ENCODE results near the gene HS1BP3.

Gene HS1BP3

GRCh38 chr2:20631617-20632307 is 19.1 kb downstream of the HS1BP3 start:
- no peak for DNase-seq (ENCODE audit: low read depth in 2 of 2)

GRCh38 chr2:20630967-20631366 is 19.9 kb downstream of the HS1BP3 start:
- DNase-seq (ENCODE audit: low read depth in 2 of 2) = no peak

DNA sequence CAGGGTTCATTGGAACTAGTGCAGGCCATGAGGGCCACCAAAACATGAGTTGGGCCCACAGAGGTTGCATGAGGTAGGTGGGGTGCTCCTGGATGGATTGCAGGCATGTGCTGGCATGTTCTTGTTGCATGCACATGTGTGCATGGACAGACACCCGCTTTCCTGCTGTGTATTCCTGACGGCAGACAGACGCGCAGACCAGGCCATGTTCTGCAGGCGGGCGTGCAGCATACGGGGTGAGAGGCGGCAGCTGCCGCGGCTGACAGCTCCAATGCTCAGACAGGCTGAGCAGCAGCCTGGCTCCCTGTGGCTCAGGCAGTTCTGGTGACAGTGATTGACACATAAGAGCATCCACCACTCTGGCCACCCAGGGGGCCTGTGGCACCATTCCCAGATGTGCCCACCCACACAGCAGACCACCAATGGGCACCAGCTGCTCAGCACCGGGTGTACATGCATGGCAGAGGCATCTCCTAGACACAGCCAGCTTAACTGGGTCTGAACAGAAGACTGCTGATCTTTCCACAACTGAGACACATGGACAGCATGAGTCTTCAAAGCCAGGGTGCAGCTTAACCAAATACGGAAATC is 21.2 kb downstream of the HS1BP3 start:
- DNase-seq (ENCODE audit: low read depth in 2 of 2) = no peak

DNA sequence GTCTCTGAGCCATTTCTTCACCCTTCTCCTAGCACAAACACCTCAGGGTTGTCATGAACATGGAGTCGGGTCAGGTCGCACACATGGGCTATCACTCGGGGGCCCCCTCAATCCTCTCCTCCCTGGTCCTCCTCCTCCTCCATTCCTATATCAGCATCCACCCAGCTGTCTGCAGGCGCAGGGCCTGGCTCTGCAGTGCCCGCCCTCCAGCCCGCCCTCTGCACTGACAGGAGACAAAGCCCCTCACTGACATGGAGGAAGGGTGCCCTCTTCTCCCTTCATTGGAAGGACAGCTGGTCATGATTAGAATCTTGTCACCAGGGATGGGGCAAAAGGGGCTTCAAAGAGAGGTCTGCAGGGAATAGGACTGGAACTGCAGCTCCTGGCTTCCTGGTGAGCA is 21.7 kb downstream of the HS1BP3 start:
- no peak for DNase-seq (ENCODE audit: low read depth in 2 of 2)

GRCh38 chr2:20627712-20628380 is 23.1 kb downstream of the HS1BP3 start:
- no peak for DNase-seq (ENCODE audit: low read depth in 2 of 2)

- DNase-seq (ENCODE audit: low read depth in 2 of 2) = no peak
These were observed 24.0 kb downstream of the HS1BP3 start for GRCh38 chr2:20626698-20627513.

DNA sequence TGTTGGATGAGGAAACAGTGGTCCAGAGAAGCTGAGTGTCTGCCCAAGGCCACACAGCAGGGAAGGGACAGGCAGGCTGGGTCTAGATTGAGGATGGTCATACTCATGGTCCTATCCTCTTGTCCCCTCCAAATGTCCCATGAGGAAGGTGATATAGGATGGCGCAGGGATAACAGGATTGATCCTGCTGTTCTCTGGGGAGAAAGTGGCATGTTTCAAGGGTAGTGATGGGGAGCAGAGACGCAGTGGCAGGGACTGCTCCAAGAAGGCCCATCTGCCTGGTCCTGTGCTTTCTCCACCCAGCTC is 24.6 kb downstream of the HS1BP3 start:
- DNase-seq (ENCODE audit: low read depth in 2 of 2) = no peak

GRCh38 chr2:20625491-20626391 is 25.2 kb downstream of the HS1BP3 start:
- DNase-seq (ENCODE audit: low read depth in 2 of 2) = no peak

- DNase-seq (ENCODE audit: low read depth in 2 of 2) = no peak
These were observed 25.9 kb downstream of the HS1BP3 start for GRCh38 chr2:20624884-20625485.

DNA sequence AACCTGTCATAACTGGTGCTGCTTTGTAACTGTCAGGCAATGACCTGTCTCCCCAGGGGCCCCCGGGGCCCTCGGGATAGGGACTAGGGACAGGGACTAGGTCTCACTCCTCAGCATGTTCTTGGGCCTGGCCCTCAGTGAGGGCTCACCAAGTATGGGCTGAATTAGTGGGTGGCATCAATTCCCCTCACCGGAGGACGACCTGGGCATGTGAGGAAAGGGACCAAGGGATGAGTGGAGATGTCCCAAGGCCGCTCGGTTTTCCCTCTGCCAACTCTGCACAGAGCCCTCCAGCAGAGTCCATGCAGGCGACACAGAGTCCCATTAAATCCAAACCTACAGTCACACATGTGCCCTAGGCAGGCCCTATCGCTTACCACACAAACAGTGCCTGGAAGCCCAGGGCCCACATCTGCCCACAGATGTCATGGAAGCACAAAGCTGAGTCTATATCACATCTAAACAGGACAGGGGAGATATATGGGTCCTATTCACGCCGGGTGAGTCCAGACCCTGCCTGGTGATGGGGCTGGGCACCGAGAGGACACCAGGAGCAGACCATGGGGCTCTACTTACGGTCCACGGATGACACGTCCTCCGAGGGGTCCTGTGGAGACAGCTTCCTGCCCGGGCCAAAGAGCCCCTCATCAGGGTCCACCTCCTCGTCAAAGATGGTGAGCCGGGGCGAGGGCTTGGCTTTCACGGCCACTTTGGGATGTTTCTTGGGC is 26.6 kb downstream of the HS1BP3 start:
- DNase-seq (ENCODE audit: low read depth in 2 of 2) = no peak

DNA sequence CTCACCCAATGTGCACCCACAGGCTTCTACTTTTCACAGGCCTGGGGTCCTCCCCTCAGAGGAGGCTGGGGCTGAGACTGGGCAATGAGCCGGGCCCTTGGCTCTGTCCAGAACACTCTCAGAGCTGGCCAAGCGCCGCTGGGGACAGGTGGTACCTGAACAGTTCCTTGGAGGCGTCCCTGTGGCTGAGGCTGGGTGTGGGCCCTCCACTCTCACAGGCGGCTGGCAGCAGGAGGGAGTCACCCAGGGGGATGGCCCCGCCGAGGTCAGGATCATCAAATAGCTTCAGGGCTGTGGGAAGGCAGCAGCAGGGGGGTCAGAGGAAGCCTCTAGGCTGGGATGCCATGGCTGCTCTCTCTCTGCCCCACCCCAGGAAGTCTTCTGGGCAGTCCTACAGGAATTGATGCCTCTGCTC is 27.1 kb downstream of the HS1BP3 start:
- DNase-seq (ENCODE audit: low read depth in 2 of 2) = no peak

GRCh38 chr2:20623241-20623640 is 27.7 kb downstream of the HS1BP3 start:
- no peak for DNase-seq (ENCODE audit: low read depth in 2 of 2)

DNA sequence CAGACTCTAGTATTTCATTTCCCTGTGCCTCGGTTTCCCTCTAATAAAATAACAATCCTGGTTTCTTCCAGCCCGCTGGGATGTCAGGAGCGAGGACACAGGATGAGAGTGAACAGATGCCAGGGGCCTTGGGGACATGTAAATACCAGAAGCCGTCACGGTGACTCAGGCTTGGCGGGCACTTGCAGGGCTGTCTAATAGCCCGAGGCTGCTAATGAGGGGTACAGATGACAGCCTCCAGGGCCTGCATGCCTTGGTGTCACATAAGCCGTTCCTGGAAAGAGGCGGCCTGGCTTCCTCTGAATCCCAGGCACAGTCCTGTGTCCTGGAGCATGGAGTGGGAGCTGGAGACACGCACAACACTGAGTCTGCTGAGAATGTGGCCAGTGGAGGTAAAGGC is 28.2 kb downstream of the HS1BP3 start:
- no peak for DNase-seq (ENCODE audit: low read depth in 2 of 2)

DNA sequence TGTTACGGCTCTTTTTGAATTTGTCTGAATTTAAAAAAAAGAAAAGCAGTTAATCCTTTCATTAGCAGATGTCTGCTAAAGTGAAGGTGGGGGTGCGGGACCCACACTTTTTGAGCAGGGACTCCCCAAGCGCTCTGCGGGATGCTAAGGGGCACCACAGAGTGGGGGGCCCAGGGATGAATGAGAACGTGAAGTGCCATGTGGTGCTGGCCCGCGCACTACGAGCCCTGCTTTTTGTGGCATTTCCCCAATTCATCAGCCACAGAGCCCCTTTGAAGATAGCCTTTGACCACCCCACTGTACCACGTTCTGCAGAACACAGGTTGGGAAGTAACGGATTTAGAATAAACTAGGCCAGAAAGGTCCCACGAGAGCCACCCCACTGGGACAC is 28.6 kb downstream of the HS1BP3 start:
- DNase-seq (ENCODE audit: low read depth in 2 of 2) = no peak

GRCh38 chr2:20621366-20622295 is 29.3 kb downstream of the HS1BP3 start:
- DNase-seq (ENCODE audit: low read depth in 2 of 2) = no peak

- no peak for DNase-seq (ENCODE audit: low read depth in 2 of 2)
These were observed 30.1 kb downstream of the HS1BP3 start for GRCh38 chr2:20620696-20621365.

DNA sequence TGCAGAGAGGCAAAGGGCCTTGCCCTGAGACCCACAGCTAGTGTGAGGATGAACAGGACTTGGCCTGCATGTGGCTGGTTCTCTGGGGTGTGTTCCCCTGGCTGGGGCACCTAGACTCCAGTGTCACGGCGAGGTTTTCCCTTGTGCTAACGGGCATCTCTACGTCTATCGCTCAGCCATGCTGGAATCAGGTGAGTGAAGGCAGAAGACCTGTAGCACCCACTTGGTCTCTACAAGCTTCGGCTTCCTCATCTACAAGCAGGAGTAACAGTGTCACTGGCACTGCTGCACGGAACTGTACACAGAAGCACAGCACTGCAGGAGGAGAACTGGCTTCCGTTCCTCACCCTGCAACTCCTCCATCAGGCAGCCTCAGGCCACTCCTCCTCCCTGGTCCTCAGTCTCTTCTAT is 30.6 kb downstream of the HS1BP3 start:
- DNase-seq (ENCODE audit: low read depth in 2 of 2) = no peak

DNA sequence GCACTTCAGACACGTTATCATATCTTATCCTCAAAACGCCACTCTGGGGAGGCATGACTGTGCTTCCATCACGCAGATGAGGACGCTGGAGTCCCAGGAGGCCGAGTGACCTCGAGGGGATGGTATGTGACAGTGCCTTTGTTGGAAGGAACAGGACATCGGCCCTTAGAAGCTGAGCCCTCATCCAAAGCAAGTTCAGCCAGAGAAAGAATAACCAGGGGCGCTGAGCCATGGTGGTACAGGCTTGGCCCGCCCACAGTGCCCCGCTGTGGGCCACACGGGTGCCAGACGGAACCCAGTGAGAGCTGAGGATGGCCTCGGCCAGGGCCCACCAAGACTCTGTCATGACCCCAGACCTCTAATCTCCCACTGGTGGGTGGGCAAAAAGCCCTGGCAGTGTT is 31.3 kb downstream of the HS1BP3 start:
- no peak for DNase-seq (ENCODE audit: low read depth in 2 of 2)

Measured in stimulated activated CD4-positive, alpha-beta T cell treated with anti-CD3 and anti-CD28 coated beads, Interleukin-1b, Interleukin-23, amount 100 ng/mL, for 1 hour (primary cell).